ENCODE measurements around the gene RIPOR1.

DNA sequence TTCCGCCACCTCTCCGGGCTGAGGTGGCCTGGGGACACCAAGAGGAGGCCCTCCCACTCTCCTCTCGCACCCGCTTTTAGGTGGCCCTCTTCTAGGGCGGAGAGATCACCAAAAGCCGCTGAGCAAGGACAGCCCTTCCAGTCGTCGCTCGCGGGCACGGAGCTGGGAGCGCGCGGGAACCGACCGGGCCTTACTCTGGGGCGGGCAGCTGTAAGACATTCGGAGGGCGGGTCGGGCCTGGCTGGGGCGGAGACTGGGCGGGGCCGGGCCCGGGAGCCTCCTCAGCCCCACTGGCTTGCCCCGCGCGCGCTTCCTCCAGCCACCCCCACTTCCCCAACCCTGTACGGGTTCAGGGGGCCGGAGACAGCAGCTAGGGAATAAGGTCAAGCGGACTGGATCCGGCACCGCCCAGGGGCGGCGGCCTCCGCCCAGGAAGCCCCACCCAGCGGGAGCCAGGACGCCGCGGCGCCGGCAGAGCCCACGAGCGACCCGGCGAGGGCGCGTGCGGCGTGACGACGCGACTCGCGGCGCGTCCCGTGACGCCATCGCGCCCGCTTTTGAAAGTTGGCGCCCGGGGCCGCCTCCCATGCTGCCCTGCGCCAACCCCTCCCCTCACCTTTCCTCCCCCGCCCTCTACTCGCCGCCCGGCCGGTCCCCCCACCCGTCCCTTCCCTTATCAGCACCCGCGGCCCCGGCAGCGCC lies 33.3 kb downstream of the RIPOR1 start:
- TF ChIP-seq, protein P1, sequence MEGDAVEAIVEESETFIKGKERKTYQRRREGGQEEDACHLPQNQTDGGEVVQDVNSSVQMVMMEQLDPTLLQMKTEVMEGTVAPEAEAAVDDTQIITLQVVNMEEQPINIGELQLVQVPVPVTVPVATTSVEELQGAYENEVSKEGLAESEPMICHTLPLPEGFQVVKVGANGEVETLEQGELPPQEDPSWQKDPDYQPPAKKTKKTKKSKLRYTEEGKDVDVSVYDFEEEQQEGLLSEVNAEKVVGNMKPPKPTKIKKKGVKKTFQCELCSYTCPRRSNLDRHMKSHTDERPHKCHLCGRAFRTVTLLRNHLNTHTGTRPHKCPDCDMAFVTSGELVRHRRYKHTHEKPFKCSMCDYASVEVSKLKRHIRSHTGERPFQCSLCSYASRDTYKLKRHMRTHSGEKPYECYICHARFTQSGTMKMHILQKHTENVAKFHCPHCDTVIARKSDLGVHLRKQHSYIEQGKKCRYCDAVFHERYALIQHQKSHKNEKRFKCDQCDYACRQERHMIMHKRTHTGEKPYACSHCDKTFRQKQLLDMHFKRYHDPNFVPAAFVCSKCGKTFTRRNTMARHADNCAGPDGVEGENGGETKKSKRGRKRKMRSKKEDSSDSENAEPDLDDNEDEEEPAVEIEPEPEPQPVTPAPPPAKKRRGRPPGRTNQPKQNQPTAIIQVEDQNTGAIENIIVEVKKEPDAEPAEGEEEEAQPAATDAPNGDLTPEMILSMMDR (IDR thresholded peaks at IDR 0.05): no peak
- 0 out of 2 replicates have a peak, but pooled peaks have one; percentile 19 for TF ChIP-seq TCF12 (IDR thresholded peaks at IDR 0.05)
- peak; percentile 75; the same call in 1 of the 2 replicates for TF ChIP-seq SIN3A (IDR thresholded peaks at IDR 0.05; ENCODE audit: borderline replicate concordance, low read depth, low read length)
- peak; percentile 78; the same call in 1 of the 2 replicates for TF ChIP-seq POLR2AphosphoS5 (IDR thresholded peaks at IDR 0.05; ENCODE audit: low read depth, low read length)
- TF ChIP-seq RCOR1 (IDR thresholded peaks at IDR 0.05; ENCODE audit: low read length): no peak
- TF ChIP-seq, protein P2, sequence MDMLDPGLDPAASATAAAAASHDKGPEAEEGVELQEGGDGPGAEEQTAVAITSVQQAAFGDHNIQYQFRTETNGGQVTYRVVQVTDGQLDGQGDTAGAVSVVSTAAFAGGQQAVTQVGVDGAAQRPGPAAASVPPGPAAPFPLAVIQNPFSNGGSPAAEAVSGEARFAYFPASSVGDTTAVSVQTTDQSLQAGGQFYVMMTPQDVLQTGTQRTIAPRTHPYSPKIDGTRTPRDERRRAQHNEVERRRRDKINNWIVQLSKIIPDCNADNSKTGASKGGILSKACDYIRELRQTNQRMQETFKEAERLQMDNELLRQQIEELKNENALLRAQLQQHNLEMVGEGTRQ (IDR thresholded peaks at IDR 0.05; ENCODE audit: borderline replicate concordance, low read depth, low read length): no peak
- TF ChIP-seq EZH2phosphoT487 (IDR thresholded peaks at IDR 0.05; ENCODE audit: borderline replicate concordance, low read depth): no peak
- TF ChIP-seq RXRA (IDR thresholded peaks at IDR 0.05; ENCODE audit: borderline replicate concordance, low read depth): no peak; the same call in 1 of the 2 replicates
- TF ChIP-seq, protein P3, sequence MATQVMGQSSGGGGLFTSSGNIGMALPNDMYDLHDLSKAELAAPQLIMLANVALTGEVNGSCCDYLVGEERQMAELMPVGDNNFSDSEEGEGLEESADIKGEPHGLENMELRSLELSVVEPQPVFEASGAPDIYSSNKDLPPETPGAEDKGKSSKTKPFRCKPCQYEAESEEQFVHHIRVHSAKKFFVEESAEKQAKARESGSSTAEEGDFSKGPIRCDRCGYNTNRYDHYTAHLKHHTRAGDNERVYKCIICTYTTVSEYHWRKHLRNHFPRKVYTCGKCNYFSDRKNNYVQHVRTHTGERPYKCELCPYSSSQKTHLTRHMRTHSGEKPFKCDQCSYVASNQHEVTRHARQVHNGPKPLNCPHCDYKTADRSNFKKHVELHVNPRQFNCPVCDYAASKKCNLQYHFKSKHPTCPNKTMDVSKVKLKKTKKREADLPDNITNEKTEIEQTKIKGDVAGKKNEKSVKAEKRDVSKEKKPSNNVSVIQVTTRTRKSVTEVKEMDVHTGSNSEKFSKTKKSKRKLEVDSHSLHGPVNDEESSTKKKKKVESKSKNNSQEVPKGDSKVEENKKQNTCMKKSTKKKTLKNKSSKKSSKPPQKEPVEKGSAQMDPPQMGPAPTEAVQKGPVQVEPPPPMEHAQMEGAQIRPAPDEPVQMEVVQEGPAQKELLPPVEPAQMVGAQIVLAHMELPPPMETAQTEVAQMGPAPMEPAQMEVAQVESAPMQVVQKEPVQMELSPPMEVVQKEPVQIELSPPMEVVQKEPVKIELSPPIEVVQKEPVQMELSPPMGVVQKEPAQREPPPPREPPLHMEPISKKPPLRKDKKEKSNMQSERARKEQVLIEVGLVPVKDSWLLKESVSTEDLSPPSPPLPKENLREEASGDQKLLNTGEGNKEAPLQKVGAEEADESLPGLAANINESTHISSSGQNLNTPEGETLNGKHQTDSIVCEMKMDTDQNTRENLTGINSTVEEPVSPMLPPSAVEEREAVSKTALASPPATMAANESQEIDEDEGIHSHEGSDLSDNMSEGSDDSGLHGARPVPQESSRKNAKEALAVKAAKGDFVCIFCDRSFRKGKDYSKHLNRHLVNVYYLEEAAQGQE (IDR thresholded peaks at IDR 0.05; ENCODE audit: low read depth, low read length): no peak
- no peak for TF ChIP-seq JUND (IDR thresholded peaks at IDR 0.05)

All from SK-N-SH (cell line).